H1 (cell line): ENCODE measurements around the gene MYCBPAP. TPM values are rescaled to one million over a fixed set of nuclear protein-coding genes. Genes with fewer than 3 reads are reported as not detected.

Experiments used
- CTCF ChIA-PET: fragments of 300-600 bp; sonication (Branson Sonifier 250); formaldehyde crosslinking; loops from one replicate; lab custom pipeline; 2021; ENCODE audit not compliant: partially characterized antibody; lab: Charles Lee
- POLR2A ChIA-PET: fragments of 300-600 bp; sonication (Branson Sonifier 250); formaldehyde crosslinking; loops from one replicate; lab custom pipeline; 2021; ENCODE audit warnings: inconsistent platforms; ENCODE audit not compliant: partially characterized antibody; lab: Charles Lee
- DNase-seq, 2 experiments: peaks; one replicate each; pipeline versions ENCODE4 v3.0.0 to v3.0.0-alpha.2; 2010 to 2022; ENCODE audit warnings: low spot score in 2 of 2, low read depth in 1 of 2, mixed read lengths in 1 of 2
- FAIRE-seq: peaks from 2 replicates; lab custom pipeline; 2011; peaks lifted over from hg19 to GRCh38; lab: Jason Lieb, UNC
- H2AFZ ChIP-seq: 2 replicates; pipeline ENCODE4 v1.8.1; 2012; ENCODE audit warnings: low read length, inconsistent platforms
- H2AK5ac ChIP-seq: 2 replicates; pipeline ENCODE4 v1.6.1; 2013; ENCODE audit warnings: low read depth, low read length
- H2BK120ac ChIP-seq: replicated peaks from 2 replicates; pipeline ENCODE3; 2013; ENCODE audit warnings: low read depth, low read length, inconsistent platforms
- H2BK12ac ChIP-seq: 2 replicates; pipeline ENCODE4 v1.6.1; 2013; ENCODE audit warnings: low read depth, low read length
- H2BK15ac ChIP-seq: 2 replicates; pipeline ENCODE4 v1.6.1; 2013; ENCODE audit warnings: low read length
- H2BK20ac ChIP-seq: 2 replicates; pipeline ENCODE4 v1.6.1; 2013; ENCODE audit warnings: low read length
- H2BK5ac ChIP-seq: 2 replicates; pipeline ENCODE4 v1.6.1; 2013; ENCODE audit warnings: low read depth, low read length
- H3K14ac ChIP-seq: 2 replicates; pipeline ENCODE4 v1.6.1; 2013; ENCODE audit warnings: inconsistent platforms; ENCODE audit not compliant: insufficient read length
- H3K18ac ChIP-seq: 2 replicates; pipeline ENCODE4 v1.6.1; 2013; ENCODE audit warnings: low read length; ENCODE audit errors: extremely low read depth
- H3K23ac ChIP-seq: 2 replicates; pipeline ENCODE4 v1.6.1; 2013; ENCODE audit warnings: inconsistent platforms; ENCODE audit not compliant: insufficient read length
- H3K23me2 ChIP-seq: 2 replicates; pipeline ENCODE4 v1.6.1; 2013; ENCODE audit warnings: low read depth, low read length
- H3K27ac ChIP-seq: 2 replicates; pipeline ENCODE4 v1.6.1; 2011; ENCODE audit warnings: low read depth, low read length, inconsistent platforms
- H3K27me3 ChIP-seq, 4 experiments: replicated peaks in 1 of 4; 1 replicate in 1 of 4; 2 replicates in 3 of 4; pipeline versions ENCODE4 v1.6.1 to v1.8.1; 2011 to 2013; ENCODE audit warnings: low read length in 3 of 4, mild to moderate bottlenecking in 3 of 4, inconsistent platforms in 2 of 4, mixed read lengths in 2 of 4, moderate library complexity in 1 of 4; ENCODE audit not compliant: control insufficient read depth in 3 of 4, insufficient read depth in 3 of 4; ENCODE audit errors: extremely low read depth in 1 of 4
- H3K36me3 ChIP-seq, 4 experiments: 2 replicates each; pipeline versions ENCODE4 v1.6.1 to v1.8.1; 2011 to 2013; ENCODE audit warnings: mild to moderate bottlenecking in 4 of 4, low read length in 3 of 4, moderate library complexity in 2 of 4, control low read depth in 1 of 4, inconsistent platforms in 1 of 4; ENCODE audit not compliant: insufficient read depth in 4 of 4, control insufficient read depth in 2 of 4
- H3K4ac ChIP-seq: replicated peaks from 2 replicates; pipeline ENCODE3; 2013; ENCODE audit warnings: low read length, low read depth, mixed read lengths, inconsistent platforms; ENCODE audit not compliant: insufficient read length
- H3K4me1 ChIP-seq, 4 experiments: replicated peaks in 1 of 4; 1 replicate in 1 of 4; 2 replicates in 3 of 4; pipeline versions ENCODE4 v1.6.1 to v1.8.1; 2011 to 2013; ENCODE audit warnings: low read length in 3 of 4, inconsistent platforms in 2 of 4, mixed read lengths in 1 of 4; ENCODE audit not compliant: insufficient read depth in 4 of 4, control insufficient read depth in 3 of 4
- H3K4me2 ChIP-seq, 2 experiments: 2 replicates each; pipeline versions ENCODE4 v1.6.1 to v1.8.1; 2011 to 2013; ENCODE audit warnings: low read depth in 2 of 2, low read length in 2 of 2, control low read depth in 1 of 2, inconsistent platforms in 1 of 2, mild to moderate bottlenecking in 1 of 2; ENCODE audit not compliant: insufficient read depth in 1 of 2
- H3K4me3 ChIP-seq, 4 experiments: fragments of 200-600, 300-600 bp in 1 of 4; sonication (generic), shearing (Covaris generic), sonication (Bioruptor Twin) in 1 of 4; 2 replicates each; pipeline versions ENCODE4 v1.5.1 to v1.8.1; 2011 to 2016; ENCODE audit warnings: low read length in 4 of 4, low read depth in 3 of 4, control low read depth in 2 of 4, inconsistent platforms in 2 of 4, mild to moderate bottlenecking in 2 of 4, mixed read lengths in 1 of 4, moderate library complexity in 1 of 4; ENCODE audit not compliant: insufficient read depth in 2 of 4; ENCODE audit errors: extremely low read depth in 1 of 4
- H3K56ac ChIP-seq: replicated peaks from 2 replicates; pipeline ENCODE3; 2013; ENCODE audit warnings: low read depth, mild to moderate bottlenecking, mixed read lengths, low read length, inconsistent platforms; ENCODE audit not compliant: insufficient read length
- H3K79me1 ChIP-seq: 2 replicates; pipeline ENCODE4 v1.6.1; 2013; ENCODE audit warnings: low read depth, low read length, control low read depth
- H3K79me2 ChIP-seq, 2 experiments: 2 replicates each; pipeline versions ENCODE4 v1.6.1 to v1.8.1; 2012 to 2013; ENCODE audit warnings: low read length in 2 of 2, mild to moderate bottlenecking in 2 of 2, inconsistent platforms in 1 of 2; ENCODE audit not compliant: insufficient read depth in 2 of 2, control insufficient read depth in 1 of 2
- H3K9ac ChIP-seq, 4 experiments: replicated peaks in 1 of 4; 1 replicate in 1 of 4; 2 replicates in 3 of 4; pipeline versions ENCODE4 v1.6.1 to v1.8.1; 2011 to 2013; ENCODE audit warnings: low read depth in 3 of 4, low read length in 3 of 4, control low read depth in 2 of 4, mild to moderate bottlenecking in 2 of 4, moderate library complexity in 2 of 4, inconsistent platforms in 1 of 4; ENCODE audit errors: extremely low read depth in 1 of 4
- H3K9me3 ChIP-seq, 2 experiments: 2 replicates each; pipeline versions ENCODE4 v1.6.1 to v1.8.1; 2012 to 2013; ENCODE audit warnings: mild to moderate bottlenecking in 2 of 2, moderate library complexity in 2 of 2, control low read depth in 1 of 2, inconsistent platforms in 1 of 2, low read depth in 1 of 2, low read length in 1 of 2, mixed read lengths in 1 of 2; ENCODE audit not compliant: insufficient read depth in 2 of 2
- H4K20me1 ChIP-seq, 2 experiments: replicated peaks in 1 of 2; 2 replicates each; pipeline versions ENCODE3 to v1.8.1; 2011 to 2013; ENCODE audit warnings: inconsistent platforms in 2 of 2, low read length in 2 of 2, mild to moderate bottlenecking in 1 of 2; ENCODE audit not compliant: insufficient read depth in 2 of 2, control insufficient read depth in 1 of 2
- H4K5ac ChIP-seq: 2 replicates; pipeline ENCODE4 v1.6.1; 2013; ENCODE audit warnings: low read length, low read depth, mixed read lengths, inconsistent platforms; ENCODE audit not compliant: insufficient read length
- H4K8ac ChIP-seq: 2 replicates; pipeline ENCODE4 v1.8.0; 2013; ENCODE audit warnings: mild to moderate bottlenecking, moderate library complexity, low read length, inconsistent platforms; ENCODE audit not compliant: insufficient read depth; ENCODE audit errors: extremely low read depth
- H4K91ac ChIP-seq: replicated peaks from 2 replicates; pipeline ENCODE3; 2013; ENCODE audit warnings: low read length, mixed read lengths, inconsistent platforms; ENCODE audit not compliant: insufficient read length
- BRCA1 ChIP-seq: IDR thresholded peaks from 2 replicates; pipeline ENCODE4 v1.6.1; 2012; ENCODE audit warnings: low read depth, low read length, improper control_type of control experiment
- CHD2 ChIP-seq: IDR thresholded peaks from 2 replicates; pipeline ENCODE4 v1.6.1; 2012; ENCODE audit warnings: low read length, improper control_type of control experiment
- FOSL1 ChIP-seq: IDR thresholded peaks from 2 replicates; pipeline ENCODE4 v1.6.1; 2011; ENCODE audit warnings: mild to moderate bottlenecking, low read depth, low read length, moderate library complexity; ENCODE audit not compliant: insufficient read depth
- MAFK ChIP-seq: IDR thresholded peaks from 2 replicates; pipeline ENCODE4 v1.6.1; 2012; ENCODE audit warnings: low read depth, mild to moderate bottlenecking, improper control_type of control experiment, low read length
- RNF2 ChIP-seq: fragments of 200-900, 300-1000 bp; sonication (generic); IDR thresholded peaks from 2 replicates; pipeline ENCODE4 v1.7.1; 2016; ENCODE audit warnings: borderline replicate concordance, low read depth, mild to moderate bottlenecking, antibody characterized with exemption, low read length; ENCODE audit not compliant: poor library complexity, severe bottlenecking; ENCODE audit errors: missing control alignments
- TAF7 ChIP-seq: optimal IDR thresholded peaks from 2 replicates; pipeline ENCODE3; 2011; ENCODE audit warnings: low read depth, mild to moderate bottlenecking, inconsistent platforms, low read length, moderate library complexity, borderline replicate concordance
- TBP ChIP-seq: IDR thresholded peaks from 2 replicates; pipeline ENCODE4 v1.6.1; 2011; ENCODE audit warnings: low read depth, low read length, improper control_type of control experiment
- TEAD4 ChIP-seq: IDR thresholded peaks from 2 replicates; pipeline ENCODE4 v1.6.1; 2012; ENCODE audit warnings: low read depth, low read length, inconsistent platforms, mixed read lengths
- WGBS, 2 experiments: shearing (Covaris generic) in 1 of 2; methylation state at CpG; one replicate each; pipeline versions ENCODE4 v1.1.6 to v1.1.7; 2013 to 2015; ENCODE audit warnings: low lambda C conversion rate in 2 of 2, mixed read lengths in 2 of 2, inconsistent platforms in 1 of 2, low coverage in 1 of 2, missing lambda C conversion rate in 1 of 2; ENCODE audit not compliant: insufficient replicate concordance in 2 of 2, insufficient coverage in 1 of 2, insufficient read length in 1 of 2; ENCODE audit errors: extremely low coverage in 1 of 2, missing lambda C conversion rate in 1 of 2; 5-methylcytosine and 5-hydroxymethylcytosine counted together
- polyA plus RNA-seq, 7 experiments: library from polyadenylated mRNA; depleted of rRNA in 3 of 7; stranded (reverse) in 5 of 7; unstranded in 2 of 7; fragments of >200 nt in 5 of 7; fragments of 200-250 nt in 2 of 7; gene quantifications; 1 replicate in 5 of 7; 2 replicates in 1 of 7; 4 replicates in 1 of 7; pipeline versions ENCODE4 v1.2.1 to v1.2.3, GENCODE V29; 2011 to 2013; ENCODE audit warnings: missing spikeins in 2 of 7, mixed read lengths in 2 of 7
- total RNA-seq: library from RNA; stranded (reverse); fragmentation: NEBNext Ultra II Directional; extraction: Animal tissue kit (Norgen Biotek cat#: 25700); gene quantifications from 2 replicates; pipeline ENCODE4 v1.2.1, GENCODE V29; 2021
- TF ChIP-seq, protein P1 (sequence below): IDR thresholded peaks from 2 replicates; pipeline ENCODE4 v1.6.1; 2012; ENCODE audit warnings: inconsistent platforms
- TF ChIP-seq, protein P2 (sequence below), 3 experiments: IDR thresholded peaks; 1 replicate in 2 of 3; 2 replicates in 1 of 3; pipeline versions ENCODE4 v1.5.1 to v1.6.1; 2011; ENCODE audit warnings: low read length in 3 of 3, mild to moderate bottlenecking in 3 of 3, inconsistent platforms in 2 of 3, low read depth in 1 of 3, moderate library complexity in 1 of 3; ENCODE audit not compliant: insufficient read depth in 1 of 3; ENCODE audit errors: control extremely low read depth in 1 of 3

The MYCBPAP gene
- total and polyA plus RNA-seq, 2 of the 8 experiments (the other 6 are each of a cell fraction or from before 2014, with no cell fraction given) = 0.89 to 3.3 TPM

DNA sequence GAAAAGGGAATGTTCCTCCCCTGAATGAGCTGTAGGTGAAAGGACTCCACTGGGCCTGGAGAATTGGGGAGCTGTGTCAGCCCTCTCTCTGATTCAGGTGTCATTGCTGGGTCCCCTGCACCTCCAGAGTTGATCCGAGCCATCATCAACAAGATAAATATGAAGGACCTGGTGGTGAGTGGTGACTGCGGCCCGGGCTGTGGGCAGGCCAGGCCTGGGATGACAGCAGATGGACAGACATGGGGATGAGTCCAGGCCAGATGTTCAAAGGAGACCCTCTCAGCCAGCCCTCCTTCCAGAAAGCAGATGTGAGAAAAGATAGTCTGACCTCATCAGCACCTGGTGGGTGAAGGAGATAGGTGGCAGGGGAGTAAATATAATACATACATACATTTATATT, 44.1 kb upstream of the MYCBPAP start:
- Histone ChIP-seq H3K9me3 (no peaks in the 10 kb centered on the region), H3K18ac (no peak overlapping the region), H2BK20ac (no peak overlapping the region), H3K9ac (no peak overlapping the region), H3K27me3 (peaks cover 8 to 22% (median 18%) of the 10 kb centered on the region in 4 experiments; a peak in 6 of 7 replicates), H3K27ac (no peak overlapping the region), H3K4me2 (no peak overlapping the region), H3K23me2 (peaks cover 7% of the 10 kb centered on the region; the same call in 1 of the 2 replicates), H4K20me1 (peaks cover 0 to 12% of the 10 kb centered on the region in 2 experiments), H4K5ac (no peak overlapping the region), H4K91ac (no peak overlapping the region), H2BK5ac (no peak overlapping the region), H3K79me2 (no peaks in the 10 kb centered on the region), H2AFZ (no peak overlapping the region), H3K23ac (no peak overlapping the region), H3K36me3 (no peaks in the 10 kb centered on the region; a peak in 1 of 8 replicates), H4K8ac (no peak overlapping the region), H2BK15ac (no peak overlapping the region), H3K79me1 (no peaks in the 10 kb centered on the region), H3K4me1 (peaks cover 0 to 13% (median 7%) of the 10 kb centered on the region in 4 experiments; a peak in 4 of 7 replicates), H3K4me3 (no peak overlapping the region), H3K56ac (no peak overlapping the region), H3K14ac (no peak overlapping the region), H2BK120ac (no peak overlapping the region), H3K4ac (no peak overlapping the region), H2BK12ac (no peak overlapping the region), H2AK5ac (no peak overlapping the region)
- WGBS, 2 experiments = 84% methylated on average over 3 of the region's 3 CpGs; no CpG with 5 or more reads in 1 of the 2 experiments
- POLR2A ChIA-PET = no interaction called here
- no peak for FAIRE-seq
- CTCF ChIA-PET = interaction anchor here (1.1 to 1.6 kb wide), 2 partner anchors 15 to 67 kb away, joined by 3 to 5 read pairs; partner anchors contain the start of gene LRRC59
- no peak for DNase-seq
- TF ChIP-seq, protein P1, sequence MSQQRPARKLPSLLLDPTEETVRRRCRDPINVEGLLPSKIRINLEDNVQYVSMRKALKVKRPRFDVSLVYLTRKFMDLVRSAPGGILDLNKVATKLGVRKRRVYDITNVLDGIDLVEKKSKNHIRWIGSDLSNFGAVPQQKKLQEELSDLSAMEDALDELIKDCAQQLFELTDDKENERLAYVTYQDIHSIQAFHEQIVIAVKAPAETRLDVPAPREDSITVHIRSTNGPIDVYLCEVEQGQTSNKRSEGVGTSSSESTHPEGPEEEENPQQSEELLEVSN = no peak
- TF ChIP-seq RNF2 = no peak
- no peak for TF ChIP-seq BRCA1
- no peak for TF ChIP-seq MAFK
- TF ChIP-seq CHD2 = no peak
- TF ChIP-seq TAF7 = no peak
- no peak for TF ChIP-seq TEAD4
- TF ChIP-seq, protein P2, sequence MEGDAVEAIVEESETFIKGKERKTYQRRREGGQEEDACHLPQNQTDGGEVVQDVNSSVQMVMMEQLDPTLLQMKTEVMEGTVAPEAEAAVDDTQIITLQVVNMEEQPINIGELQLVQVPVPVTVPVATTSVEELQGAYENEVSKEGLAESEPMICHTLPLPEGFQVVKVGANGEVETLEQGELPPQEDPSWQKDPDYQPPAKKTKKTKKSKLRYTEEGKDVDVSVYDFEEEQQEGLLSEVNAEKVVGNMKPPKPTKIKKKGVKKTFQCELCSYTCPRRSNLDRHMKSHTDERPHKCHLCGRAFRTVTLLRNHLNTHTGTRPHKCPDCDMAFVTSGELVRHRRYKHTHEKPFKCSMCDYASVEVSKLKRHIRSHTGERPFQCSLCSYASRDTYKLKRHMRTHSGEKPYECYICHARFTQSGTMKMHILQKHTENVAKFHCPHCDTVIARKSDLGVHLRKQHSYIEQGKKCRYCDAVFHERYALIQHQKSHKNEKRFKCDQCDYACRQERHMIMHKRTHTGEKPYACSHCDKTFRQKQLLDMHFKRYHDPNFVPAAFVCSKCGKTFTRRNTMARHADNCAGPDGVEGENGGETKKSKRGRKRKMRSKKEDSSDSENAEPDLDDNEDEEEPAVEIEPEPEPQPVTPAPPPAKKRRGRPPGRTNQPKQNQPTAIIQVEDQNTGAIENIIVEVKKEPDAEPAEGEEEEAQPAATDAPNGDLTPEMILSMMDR (IDR thresholded peaks at IDR 0.05; ENCODE audit: control extremely low read depth in 1 of 3, insufficient read depth in 1 of 3, low read depth in 1 of 3, low read length in 3 of 3) = no peak
- no peak for TF ChIP-seq FOSL1
- no peak for TF ChIP-seq TBP
